ENCODE data around the gene ADCY7. TPM values are rescaled to one million over a fixed set of nuclear protein-coding genes. Genes with fewer than 3 reads are reported as not detected.

ADCY7 gene
- total and polyA plus RNA-seq, 4 donors: 20.9 to 105 (median 38.5) TPM

DNA sequence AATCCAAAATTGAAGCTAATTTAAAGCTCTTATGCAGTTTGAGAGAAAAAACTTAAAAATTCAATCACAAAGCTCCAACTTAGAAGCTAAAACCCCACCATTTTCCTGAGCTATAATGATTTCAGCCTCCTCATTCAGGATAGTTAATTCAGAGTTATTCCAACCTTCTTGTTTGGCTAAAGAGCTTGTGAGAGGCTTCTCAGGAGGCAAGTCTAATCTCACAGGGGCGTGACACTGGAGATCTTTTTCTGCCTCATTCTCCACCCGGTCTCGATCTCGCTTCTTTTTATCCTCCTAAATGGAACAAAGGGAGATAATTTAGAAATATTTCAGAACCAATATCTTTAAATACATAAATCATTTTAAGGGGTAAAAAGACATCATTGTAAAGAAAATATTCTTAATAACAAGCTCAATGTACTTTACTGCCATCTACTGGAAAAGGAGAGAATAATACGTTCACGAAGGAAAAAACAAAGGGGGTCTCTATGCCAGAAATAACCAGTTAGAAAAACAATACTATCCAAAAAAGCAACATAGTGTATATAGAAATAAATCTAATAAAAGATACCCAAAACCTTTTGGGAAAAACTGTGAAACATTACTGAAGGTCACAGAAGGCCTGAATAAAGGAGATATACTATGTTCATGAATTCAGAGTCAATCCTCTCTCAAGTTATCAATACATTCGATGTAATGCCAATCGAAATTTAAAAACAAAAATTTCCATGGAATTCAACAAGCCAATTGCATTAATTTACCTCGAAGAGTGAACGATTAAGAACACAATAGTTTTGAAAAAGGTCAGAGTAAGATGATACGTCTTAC lies 88.5 kb downstream of the ADCY7 start:
- TF ChIP-seq, protein P1, sequence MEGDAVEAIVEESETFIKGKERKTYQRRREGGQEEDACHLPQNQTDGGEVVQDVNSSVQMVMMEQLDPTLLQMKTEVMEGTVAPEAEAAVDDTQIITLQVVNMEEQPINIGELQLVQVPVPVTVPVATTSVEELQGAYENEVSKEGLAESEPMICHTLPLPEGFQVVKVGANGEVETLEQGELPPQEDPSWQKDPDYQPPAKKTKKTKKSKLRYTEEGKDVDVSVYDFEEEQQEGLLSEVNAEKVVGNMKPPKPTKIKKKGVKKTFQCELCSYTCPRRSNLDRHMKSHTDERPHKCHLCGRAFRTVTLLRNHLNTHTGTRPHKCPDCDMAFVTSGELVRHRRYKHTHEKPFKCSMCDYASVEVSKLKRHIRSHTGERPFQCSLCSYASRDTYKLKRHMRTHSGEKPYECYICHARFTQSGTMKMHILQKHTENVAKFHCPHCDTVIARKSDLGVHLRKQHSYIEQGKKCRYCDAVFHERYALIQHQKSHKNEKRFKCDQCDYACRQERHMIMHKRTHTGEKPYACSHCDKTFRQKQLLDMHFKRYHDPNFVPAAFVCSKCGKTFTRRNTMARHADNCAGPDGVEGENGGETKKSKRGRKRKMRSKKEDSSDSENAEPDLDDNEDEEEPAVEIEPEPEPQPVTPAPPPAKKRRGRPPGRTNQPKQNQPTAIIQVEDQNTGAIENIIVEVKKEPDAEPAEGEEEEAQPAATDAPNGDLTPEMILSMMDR (IDR thresholded peaks at IDR 0.05; ENCODE audit: control extremely low read depth, extremely low read depth): peak; percentile 36
- Histone ChIP-seq H3K27me3 (ENCODE audit: control insufficient read depth in 3 of 3, insufficient read depth in 3 of 3, low read length in 2 of 3) (no peaks in the 10 kb centered on the region), H3K9me3 (ENCODE audit: control insufficient read depth in 4 of 4, insufficient read depth in 3 of 4, low read length in 3 of 4) (no peaks in the 10 kb centered on the region), H3K4me3 (no peak overlapping the region), H3K9ac (ENCODE audit: insufficient read depth in 1 of 2, low read length in 2 of 2) (no peak overlapping the region), H3K36me3 (ENCODE audit: control insufficient read depth in 4 of 4, insufficient read depth in 4 of 4, low read length in 4 of 4) (peaks cover 3 to 21% (median 19%) of the 10 kb centered on the region in 4 donors), H3K27ac (ENCODE audit: low read depth in 1 of 2, low read length in 1 of 2) (no peak overlapping the region), H3K4me1 (ENCODE audit: control insufficient read depth in 5 of 5, insufficient read depth in 5 of 5, low read length in 5 of 5) (no peaks in the 10 kb centered on the region)
- 70 to 74% methylated on average over 11 of the region's 11 CpGs for WGBS, 2 donors
- DNase-seq (peak in 1 of 3 donors; percentile 17), ATAC-seq (ENCODE audit: insufficient read depth, low FRiP score) (no peak)

DNA sequence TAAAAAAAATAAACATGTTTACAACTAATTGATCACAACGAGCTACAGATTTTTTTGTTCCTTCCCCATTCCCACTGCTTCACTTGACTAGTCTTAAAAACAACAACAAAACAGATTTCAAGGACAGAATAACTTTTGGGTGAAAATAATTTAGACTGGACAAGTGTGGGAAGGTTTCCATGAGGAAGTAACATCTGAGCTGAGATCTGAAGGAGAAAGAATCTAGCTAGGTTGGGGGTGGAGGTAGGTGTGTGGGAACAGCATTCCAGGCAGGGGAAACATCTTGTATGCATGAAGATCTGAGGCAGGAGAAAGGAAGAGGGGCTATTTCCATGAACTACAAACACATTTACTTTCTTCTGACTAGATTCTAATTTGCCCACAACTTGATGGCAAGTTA lies 93.3 kb downstream of the ADCY7 start:
- H3K9me3 ChIP-seq (ENCODE audit: control insufficient read depth in 4 of 4, insufficient read depth in 3 of 4, low read length in 3 of 4): no peaks in the 10 kb centered on the region
- no peaks in the 10 kb centered on the region for H3K27me3 ChIP-seq (ENCODE audit: control insufficient read depth in 3 of 3, insufficient read depth in 3 of 3, low read length in 2 of 3)
- no peak overlapping the region for H3K4me3 ChIP-seq
- peaks cover 9 to 39% (median 21%) of the 10 kb centered on the region in 4 donors for H3K36me3 ChIP-seq (ENCODE audit: control insufficient read depth in 4 of 4, insufficient read depth in 4 of 4, low read length in 4 of 4)
- WGBS, 2 donors: 35 to 59% methylated on average over 1 of the region's 1 CpG
- DNase-seq (no peak), ATAC-seq (ENCODE audit: insufficient read depth, low FRiP score) (no peak)
- H3K27ac ChIP-seq (ENCODE audit: low read depth in 1 of 2, low read length in 1 of 2): no peak overlapping the region
- H3K9ac ChIP-seq (ENCODE audit: insufficient read depth in 1 of 2, low read length in 2 of 2): no peak overlapping the region
- TF ChIP-seq, protein P1 (IDR thresholded peaks at IDR 0.05; ENCODE audit: control extremely low read depth, extremely low read depth): no peak
- peaks cover 0 to 3% (median 0%) of the 10 kb centered on the region in 5 donors for H3K4me1 ChIP-seq (ENCODE audit: control insufficient read depth in 5 of 5, insufficient read depth in 5 of 5, low read length in 5 of 5)

DNA sequence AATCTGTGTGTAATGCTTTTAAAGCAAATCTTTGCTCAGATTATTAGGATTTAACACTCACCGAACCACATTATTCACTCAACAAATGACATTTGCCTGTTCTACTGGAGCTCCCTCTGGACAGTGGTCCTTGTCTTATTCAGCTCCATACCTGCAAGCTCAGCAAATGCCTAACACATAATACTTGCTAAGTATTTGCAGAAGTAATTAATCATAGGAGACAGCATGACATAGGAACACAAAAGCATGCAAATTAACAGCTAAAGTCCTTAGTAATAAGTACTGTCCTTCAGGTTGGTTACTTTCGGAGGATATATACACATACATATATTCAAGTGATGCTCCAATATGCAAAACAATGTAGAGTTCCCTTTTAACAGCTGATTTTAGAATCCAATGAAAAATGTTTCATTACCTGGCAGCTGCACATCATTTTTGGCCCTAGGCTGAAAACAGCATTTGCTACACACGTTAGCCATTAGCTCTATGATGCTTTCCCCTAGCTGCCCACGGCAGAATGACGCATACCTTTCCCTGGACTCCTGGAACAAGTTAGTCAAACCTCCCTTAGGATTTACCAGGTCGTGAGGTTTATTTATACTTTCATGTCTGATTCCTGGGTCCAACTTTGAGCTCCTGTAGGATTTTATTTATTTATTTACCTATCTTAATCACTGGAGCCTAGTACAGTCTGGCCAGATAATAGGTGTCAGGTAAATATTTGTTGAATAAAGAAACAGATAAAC lies 93.9 kb downstream of the ADCY7 start:
- ATAC-seq (ENCODE audit: insufficient read depth, low FRiP score): no peak
- H3K9ac ChIP-seq (ENCODE audit: insufficient read depth in 1 of 2, low read length in 2 of 2): no peak overlapping the region
- H3K27ac ChIP-seq (ENCODE audit: low read depth in 1 of 2, low read length in 1 of 2): peak overlapping the region in 1 of 2 donors; percentile 30
- H3K27me3 ChIP-seq (ENCODE audit: control insufficient read depth in 3 of 3, insufficient read depth in 3 of 3, low read length in 2 of 3): no peaks in the 10 kb centered on the region
- WGBS, 2 donors: 74 to 85% methylated on average over 6 of the region's 6 CpGs
- peaks cover 0 to 6% (median 0%) of the 10 kb centered on the region in 5 donors for H3K4me1 ChIP-seq (ENCODE audit: control insufficient read depth in 5 of 5, insufficient read depth in 5 of 5, low read length in 5 of 5)
- TF ChIP-seq, protein P1 (IDR thresholded peaks at IDR 0.05; ENCODE audit: control extremely low read depth, extremely low read depth): no peak
- H3K9me3 ChIP-seq (ENCODE audit: control insufficient read depth in 4 of 4, insufficient read depth in 3 of 4, low read length in 3 of 4): no peaks in the 10 kb centered on the region
- H3K36me3 ChIP-seq (ENCODE audit: control insufficient read depth in 4 of 4, insufficient read depth in 4 of 4, low read length in 4 of 4): peaks cover 9 to 39% (median 21%) of the 10 kb centered on the region in 4 donors
- DNase-seq: no peak
- no peak overlapping the region for H3K4me3 ChIP-seq

Measured in lung (tissue), 12 donors.